ENCODE results near the gene PIANP.
"Not testable (repeated sequence)": the region's sequence is repeated elsewhere in the genome, so short reads cannot be mapped to it uniquely, and the experiment has no call there.

PIANP gene

DNA sequence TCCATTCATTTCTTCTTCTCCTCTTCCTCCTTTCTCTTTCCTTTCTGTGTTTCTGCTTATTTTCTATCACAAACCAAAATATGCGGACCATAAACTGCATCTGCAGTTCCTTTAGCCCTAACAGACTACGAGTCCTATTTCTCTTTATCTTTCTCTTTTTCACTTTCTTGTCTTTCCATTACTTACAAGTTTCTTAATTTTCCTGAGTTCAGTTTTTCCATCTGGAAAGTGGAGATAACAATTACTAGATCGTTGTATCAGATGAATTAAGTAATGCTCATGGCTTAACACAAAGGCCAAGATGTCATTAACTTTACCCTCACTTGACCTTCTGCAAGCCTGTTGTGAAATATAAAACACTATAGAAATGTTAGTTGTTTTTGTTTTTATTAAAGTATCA is 22.2 kb upstream of the PIANP start:
- peaks cover 2% of the 10 kb centered on the region for H3K4me1 ChIP-seq (ENCODE audit: control insufficient read depth, low read depth, low read length)
- no peak overlapping the region for H3K4me3 ChIP-seq (ENCODE audit: low read length)
- no peaks in the 10 kb centered on the region for H3K36me3 ChIP-seq (ENCODE audit: control insufficient read depth, insufficient read depth, low read length)
- H4K8ac ChIP-seq (ENCODE audit: low read depth, low read length), result no peak overlapping the region
- H3K4me2 ChIP-seq (ENCODE audit: low read length), result no peak overlapping the region
- no peak overlapping the region for H3K56ac ChIP-seq (ENCODE audit: low read length)
- no peak overlapping the region for H3K18ac ChIP-seq (ENCODE audit: low read length)
- H2BK5ac ChIP-seq (ENCODE audit: low read length), result no peak overlapping the region
- no peak overlapping the region for H2BK15ac ChIP-seq (replicated peaks; ENCODE audit: low read depth)
- no peak overlapping the region for H3K23ac ChIP-seq (ENCODE audit: low read length)
- no CpG with 5 or more reads among the region's 3 CpGs for WGBS (ENCODE audit: extremely low coverage, insufficient coverage, low lambda C conversion rate)
- no peak overlapping the region for H2BK120ac ChIP-seq (ENCODE audit: low read depth, low read length)
- no peak overlapping the region for H2AK5ac ChIP-seq (ENCODE audit: low read length)
- H3K79me2 ChIP-seq (ENCODE audit: control insufficient read depth, insufficient read depth, low read length), result no peaks in the 10 kb centered on the region
- H4K5ac ChIP-seq (ENCODE audit: low read length), result no peak overlapping the region
- no peak overlapping the region for H3K27ac ChIP-seq (ENCODE audit: low read depth, low read length)
- no peaks in the 10 kb centered on the region for H3K27me3 ChIP-seq (ENCODE audit: insufficient read depth, low read length, poor library complexity)
- no peak overlapping the region for H3K4ac ChIP-seq (ENCODE audit: low read depth, low read length)
- H3K9ac ChIP-seq (ENCODE audit: low read length), result no peak overlapping the region
- DNase-seq, result no peak
- peaks cover 2% of the 10 kb centered on the region for H3K79me1 ChIP-seq (ENCODE audit: low read length)

DNA sequence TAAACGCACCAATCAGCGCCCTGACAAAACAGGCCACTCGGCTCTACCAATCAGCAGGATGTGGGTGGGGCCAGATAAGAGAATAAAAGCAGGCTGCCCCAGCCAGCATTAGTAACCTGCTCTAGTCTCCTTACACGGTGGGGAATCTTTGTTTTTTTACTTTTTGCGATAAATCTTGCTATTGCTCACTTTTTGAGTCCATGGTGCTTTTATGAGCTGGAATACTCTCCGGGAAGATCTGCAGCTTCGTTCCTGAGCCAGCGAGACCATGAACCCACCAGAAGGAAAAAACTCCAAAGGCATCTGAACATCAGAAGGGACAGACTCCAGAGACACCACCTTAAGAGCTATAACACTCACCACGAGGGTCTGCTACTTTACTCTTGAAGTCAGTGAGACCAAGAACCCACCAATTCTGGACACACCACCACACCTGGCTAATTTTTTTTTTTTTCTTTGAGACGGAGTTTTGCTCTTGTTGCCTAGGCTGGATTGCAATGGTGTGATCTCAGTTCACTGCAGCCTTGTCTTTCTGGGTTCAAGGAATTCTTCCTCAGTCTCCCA is 16.3 kb upstream of the PIANP start:
- no peak overlapping the region for H2BK15ac ChIP-seq (replicated peaks; ENCODE audit: low read depth)
- H3K79me2 ChIP-seq (ENCODE audit: control insufficient read depth, insufficient read depth, low read length), result no peaks in the 10 kb centered on the region
- H2BK120ac ChIP-seq (ENCODE audit: low read depth, low read length), result no peak overlapping the region
- no peak overlapping the region for H4K5ac ChIP-seq (ENCODE audit: low read length)
- H3K79me1 ChIP-seq (ENCODE audit: low read length), result no peaks in the 10 kb centered on the region
- DNase-seq, result no peak
- no peak overlapping the region for H3K56ac ChIP-seq (ENCODE audit: low read length)
- no peak overlapping the region for H3K23ac ChIP-seq (ENCODE audit: low read length)
- H3K9ac ChIP-seq (ENCODE audit: low read length), result no peak overlapping the region
- H2BK5ac ChIP-seq (ENCODE audit: low read length), result no peak overlapping the region
- H3K36me3 ChIP-seq (ENCODE audit: control insufficient read depth, insufficient read depth, low read length), result no peaks in the 10 kb centered on the region
- H3K4me2 ChIP-seq (ENCODE audit: low read length), result no peak overlapping the region
- H4K8ac ChIP-seq (ENCODE audit: low read depth, low read length), result no peak overlapping the region
- no peak overlapping the region for H2AK5ac ChIP-seq (ENCODE audit: low read length)
- H3K18ac ChIP-seq (ENCODE audit: low read length), result no peak overlapping the region
- no peak overlapping the region for H3K4me3 ChIP-seq (ENCODE audit: low read length)
- no peak overlapping the region for H3K27ac ChIP-seq (ENCODE audit: low read depth, low read length)
- H3K4ac ChIP-seq (ENCODE audit: low read depth, low read length), result no peak overlapping the region
- H3K27me3 ChIP-seq (ENCODE audit: insufficient read depth, low read length, poor library complexity), result no peaks in the 10 kb centered on the region
- no CpG with 5 or more reads among the region's 10 CpGs for WGBS (ENCODE audit: extremely low coverage, insufficient coverage, low lambda C conversion rate)
- peaks cover 2% of the 10 kb centered on the region for H3K4me1 ChIP-seq (ENCODE audit: control insufficient read depth, low read depth, low read length)

DNA sequence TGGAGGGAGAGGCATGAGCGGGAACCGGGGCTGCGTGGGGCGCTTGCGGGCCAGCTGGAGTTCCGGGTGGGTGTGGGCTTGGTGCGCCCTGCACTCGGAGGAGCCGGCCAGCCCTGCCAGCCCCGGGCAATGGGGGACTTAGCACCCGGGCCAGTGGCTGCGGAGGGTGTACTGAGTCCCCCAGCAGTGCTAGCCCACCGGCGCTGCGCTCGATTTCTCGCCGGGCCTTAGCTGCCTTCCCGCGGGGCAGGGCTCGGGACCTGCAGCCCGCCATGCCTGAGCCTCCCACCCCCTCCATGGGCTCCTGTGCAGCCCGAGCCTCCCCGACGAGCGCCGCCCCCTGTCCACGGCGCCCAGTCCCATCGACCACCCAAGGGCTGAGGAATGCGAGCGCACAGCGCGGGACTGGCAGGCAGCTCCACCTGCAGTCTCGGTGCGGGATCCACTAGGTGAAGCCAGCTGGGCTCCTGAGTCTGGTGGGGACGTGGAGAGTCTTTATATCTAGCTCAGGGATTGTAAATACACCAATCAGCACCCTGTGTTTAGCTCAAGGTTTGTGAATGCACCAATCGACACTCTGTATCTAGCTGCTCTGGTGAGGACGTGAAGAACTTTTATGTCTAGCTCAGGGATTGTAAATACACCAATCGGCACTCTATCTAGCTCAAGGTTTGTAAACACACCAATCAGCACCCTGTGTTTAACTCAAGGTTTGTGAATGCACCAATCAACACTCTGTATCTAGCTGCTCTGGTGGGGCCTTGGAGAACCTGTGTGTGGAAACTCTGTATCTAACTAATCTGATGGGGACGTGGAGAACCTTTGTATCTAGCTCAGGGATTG is 15.6 kb upstream of the PIANP start:
- not testable (repeated sequence) for H2BK5ac ChIP-seq (ENCODE audit: low read length); H3K23ac ChIP-seq (ENCODE audit: low read length); H3K9ac ChIP-seq (ENCODE audit: low read length); DNase-seq; H3K56ac ChIP-seq (ENCODE audit: low read length); H3K4me3 ChIP-seq (ENCODE audit: low read length); H3K4me2 ChIP-seq (ENCODE audit: low read length); H4K5ac ChIP-seq (ENCODE audit: low read length); H2BK15ac ChIP-seq (replicated peaks; ENCODE audit: low read depth); H3K18ac ChIP-seq (ENCODE audit: low read length); H4K8ac ChIP-seq (ENCODE audit: low read depth, low read length); H3K27me3 ChIP-seq (ENCODE audit: insufficient read depth, low read length, poor library complexity); H3K36me3 ChIP-seq (ENCODE audit: control insufficient read depth, insufficient read depth, low read length); H3K4ac ChIP-seq (ENCODE audit: low read depth, low read length); H3K79me1 ChIP-seq (ENCODE audit: low read length); H3K4me1 ChIP-seq (ENCODE audit: control insufficient read depth, low read depth, low read length); H2BK120ac ChIP-seq (ENCODE audit: low read depth, low read length); H3K27ac ChIP-seq (ENCODE audit: low read depth, low read length); H2AK5ac ChIP-seq (ENCODE audit: low read length); H3K79me2 ChIP-seq (ENCODE audit: control insufficient read depth, insufficient read depth, low read length)
- WGBS (ENCODE audit: extremely low coverage, insufficient coverage, low lambda C conversion rate), result no CpG with 5 or more reads among the region's 41 CpGs

DNA sequence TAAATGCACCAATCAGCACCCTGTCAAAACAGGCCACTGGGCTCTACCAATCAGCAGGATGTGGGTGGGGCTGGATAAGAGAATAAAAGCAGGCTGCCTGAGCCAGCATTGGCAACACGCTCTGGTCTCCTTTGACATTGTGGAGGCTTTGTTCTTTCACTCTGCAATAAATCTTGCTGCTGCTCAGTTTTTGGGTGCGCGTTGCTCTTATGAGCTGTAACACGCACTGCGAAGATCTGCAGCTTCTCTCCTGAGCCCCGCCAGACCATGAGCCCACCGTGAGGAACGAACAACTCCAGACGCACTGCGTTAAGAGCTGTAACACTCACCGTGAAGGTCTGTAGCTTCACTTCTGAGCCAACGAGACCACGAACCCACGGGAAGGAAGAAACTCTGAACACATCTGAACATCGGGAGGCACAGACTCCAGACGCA is 8.4 kb upstream of the PIANP start:
- Histone ChIP-seq H2AK5ac (ENCODE audit: low read length) (no peak overlapping the region), H3K18ac (ENCODE audit: low read length) (no peak overlapping the region), H3K36me3 (ENCODE audit: control insufficient read depth, insufficient read depth, low read length) (no peaks in the 10 kb centered on the region), H3K4me3 (ENCODE audit: low read length) (no peak overlapping the region), H3K79me1 (ENCODE audit: low read length) (no peaks in the 10 kb centered on the region), H3K27ac (ENCODE audit: low read depth, low read length) (no peak overlapping the region), H3K9ac (ENCODE audit: low read length) (no peak overlapping the region), H2BK15ac (replicated peaks; ENCODE audit: low read depth) (no peak overlapping the region), H3K27me3 (ENCODE audit: insufficient read depth, low read length, poor library complexity) (no peaks in the 10 kb centered on the region), H2BK120ac (ENCODE audit: low read depth, low read length) (no peak overlapping the region), H3K79me2 (ENCODE audit: control insufficient read depth, insufficient read depth, low read length) (no peaks in the 10 kb centered on the region), H2BK5ac (ENCODE audit: low read length) (no peak overlapping the region), H3K23ac (ENCODE audit: low read length) (no peak overlapping the region), H3K4me1 (ENCODE audit: control insufficient read depth, low read depth, low read length) (no peaks in the 10 kb centered on the region), H3K56ac (ENCODE audit: low read length) (no peak overlapping the region), H3K4me2 (ENCODE audit: low read length) (no peak overlapping the region), H4K5ac (ENCODE audit: low read length) (no peak overlapping the region), H4K8ac (ENCODE audit: low read depth, low read length) (no peak overlapping the region), H3K4ac (ENCODE audit: low read depth, low read length) (no peak overlapping the region)
- no CpG with 5 or more reads among the region's 16 CpGs for WGBS (ENCODE audit: extremely low coverage, insufficient coverage, low lambda C conversion rate)
- DNase-seq, result no peak

DNA sequence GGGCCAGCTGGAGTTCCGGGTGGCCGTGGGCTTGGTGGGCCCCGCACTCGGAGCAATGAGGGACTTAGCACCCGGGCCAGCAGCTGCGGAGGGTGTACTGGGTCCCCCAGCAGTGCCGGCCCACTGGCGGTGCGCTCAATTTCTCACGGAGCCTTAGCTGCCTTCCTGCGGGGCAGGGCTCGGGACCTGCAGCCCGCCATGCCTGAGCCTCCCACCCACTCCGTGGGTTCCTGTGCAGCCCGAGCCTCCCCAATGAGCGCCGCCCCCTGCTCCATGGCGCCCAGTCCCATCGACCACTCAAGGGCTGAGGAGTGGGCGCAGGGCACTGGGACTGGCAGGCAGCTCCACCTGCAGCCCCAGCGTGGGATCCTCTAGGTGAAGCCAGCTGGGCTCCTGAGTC is 7.7 kb upstream of the PIANP start:
- H2BK15ac ChIP-seq (replicated peaks; ENCODE audit: low read depth); H3K9ac ChIP-seq (ENCODE audit: low read length); H2BK5ac ChIP-seq (ENCODE audit: low read length); H3K56ac ChIP-seq (ENCODE audit: low read length); H3K79me1 ChIP-seq (ENCODE audit: low read length); H3K79me2 ChIP-seq (ENCODE audit: control insufficient read depth, insufficient read depth, low read length); H3K18ac ChIP-seq (ENCODE audit: low read length); H3K36me3 ChIP-seq (ENCODE audit: control insufficient read depth, insufficient read depth, low read length); H3K4me2 ChIP-seq (ENCODE audit: low read length); DNase-seq; H2BK120ac ChIP-seq (ENCODE audit: low read depth, low read length); H3K4ac ChIP-seq (ENCODE audit: low read depth, low read length); H3K4me3 ChIP-seq (ENCODE audit: low read length); H3K27me3 ChIP-seq (ENCODE audit: insufficient read depth, low read length, poor library complexity); H4K8ac ChIP-seq (ENCODE audit: low read depth, low read length); H3K23ac ChIP-seq (ENCODE audit: low read length); H4K5ac ChIP-seq (ENCODE audit: low read length); H2AK5ac ChIP-seq (ENCODE audit: low read length); H3K4me1 ChIP-seq (ENCODE audit: control insufficient read depth, low read depth, low read length); H3K27ac ChIP-seq (ENCODE audit: low read depth, low read length): not testable (repeated sequence)
- WGBS (ENCODE audit: extremely low coverage, insufficient coverage, low lambda C conversion rate), result no CpG with 5 or more reads among the region's 21 CpGs
